SK-N-SH (cell line): ENCODE measurements around the gene CRYBB3. TPM values are rescaled to one million over a fixed set of nuclear protein-coding genes. Genes with fewer than 3 reads are reported as not detected.
"Not testable (repeated sequence)": the region's sequence is repeated elsewhere in the genome, so short reads cannot be mapped to it uniquely, and the experiment has no call there.

Experiments
- CTCF ChIA-PET: fragments of 300-600, 350-600 bp; formaldehyde crosslinking; extraction: SDS; loops from one replicate; lab custom pipeline; 2021; lab: Yijun Ruan, JAX
- POLR2A ChIA-PET: fragments of 350-600 bp; sonication (Branson Sonifier 250); formaldehyde crosslinking; extraction: SDS; loops from one replicate; lab custom pipeline; 2020; ENCODE audit warnings: antibody characterized with exemption, inconsistent platforms; lab: Yijun Ruan, JAX
- DNase-seq: peaks from one replicate; pipeline ENCODE4 v3.0.0; 2012
- H2AFZ ChIP-seq: fragments of 200-600 bp; sonication (generic); 2 replicates; pipeline ENCODE4 v1.8.1; 2016; ENCODE audit warnings: antibody characterized with exemption, mild to moderate bottlenecking, low read depth
- H3F3A ChIP-seq: fragments of 200-600 bp; sonication (generic); replicated peaks from 2 replicates; pipeline ENCODE3; 2016; ENCODE audit warnings: antibody characterized with exemption, mild to moderate bottlenecking; ENCODE audit not compliant: insufficient read depth
- H3K27ac ChIP-seq, 2 experiments: fragments of 200-500 bp in 1 of 2; fragments of 200-600 bp in 1 of 2; sonication (Bioruptor generic) in 1 of 2; sonication (generic), shearing (Covaris generic) in 1 of 2; 2 replicates each; pipeline versions ENCODE4 v1.5.1 to v1.6.1; 2014 to 2016; ENCODE audit warnings: low read depth in 2 of 2, inconsistent platforms in 1 of 2, low read length in 1 of 2, mild to moderate bottlenecking in 1 of 2, mixed read lengths in 1 of 2
- H3K27me3 ChIP-seq: fragments of 200-600 bp; sonication (generic), shearing (Covaris generic); 2 replicates; pipeline ENCODE4 v1.6.1; 2016; ENCODE audit warnings: mixed run types; ENCODE audit not compliant: insufficient read depth
- H3K36me3 ChIP-seq, 2 experiments: fragments of 200-500 bp in 1 of 2; fragments of 200-600 bp in 1 of 2; sonication (Bioruptor generic) in 1 of 2; sonication (generic) in 1 of 2; replicated peaks in 1 of 2; 2 replicates each; pipeline versions ENCODE3 to v1.5.1; 2014 to 2016; ENCODE audit warnings: low read length in 1 of 2, mild to moderate bottlenecking in 1 of 2; ENCODE audit not compliant: insufficient read depth in 2 of 2, control insufficient read depth in 1 of 2
- H3K4me1 ChIP-seq, 2 experiments: fragments of 200-500 bp in 1 of 2; fragments of 200-600 bp in 1 of 2; sonication (Bioruptor generic) in 1 of 2; sonication (generic), shearing (Covaris generic) in 1 of 2; 2 replicates each; pipeline versions ENCODE4 v1.5.1 to v1.6.1; 2014 to 2016; ENCODE audit warnings: low read depth in 1 of 2, low read length in 1 of 2, mixed run types in 1 of 2; ENCODE audit not compliant: insufficient read depth in 2 of 2, control insufficient read depth in 1 of 2
- H3K4me2 ChIP-seq: fragments of 200-600 bp; sonication (generic), shearing (Covaris generic); 2 replicates; pipeline ENCODE4 v1.6.1; 2017; ENCODE audit warnings: mixed run types
- H3K4me3 ChIP-seq, 2 experiments: fragments of 200-500 bp in 1 of 2; fragments of 200-600 bp in 1 of 2; sonication (Bioruptor generic) in 1 of 2; sonication (generic), shearing (Covaris generic) in 1 of 2; 2 replicates each; pipeline versions ENCODE4 v1.5.1 to v1.8.1; 2014 to 2016; ENCODE audit warnings: low read depth in 2 of 2, inconsistent platforms in 1 of 2, low read length in 1 of 2, mild to moderate bottlenecking in 1 of 2, mixed read lengths in 1 of 2, moderate library complexity in 1 of 2
- H3K79me2 ChIP-seq: fragments of 200-600 bp; sonication (generic); 2 replicates; pipeline ENCODE4 v1.8.1; 2017; ENCODE audit warnings: mild to moderate bottlenecking; ENCODE audit not compliant: insufficient read depth
- H3K9ac ChIP-seq: fragments of 200-600 bp; sonication (generic); 2 replicates; pipeline ENCODE4 v1.6.1; 2017; ENCODE audit warnings: mixed run types
- H3K9me2 ChIP-seq: fragments of 200-600 bp; sonication (generic); 2 replicates; pipeline ENCODE4 v1.6.1; 2017; ENCODE audit warnings: mixed run types
- H3K9me3 ChIP-seq: fragments of 200-600 bp; sonication (generic); 2 replicates; pipeline ENCODE4 v1.6.1; 2017; ENCODE audit warnings: mixed run types, mild to moderate bottlenecking, moderate library complexity
- H4K20me1 ChIP-seq: fragments of 200-600 bp; sonication (generic); 2 replicates; pipeline ENCODE4 v1.6.1; 2017; ENCODE audit warnings: mild to moderate bottlenecking, mixed run types; ENCODE audit not compliant: insufficient read depth
- WGBS: methylation state at CpG from one replicate; pipeline ENCODE4 v1.1.6; 2017; ENCODE audit warnings: low lambda C conversion rate; 5-methylcytosine and 5-hydroxymethylcytosine counted together
- polyA plus RNA-seq, 3 experiments: library from polyadenylated mRNA; depleted of rRNA; stranded (reverse); fragments of >200 nt; gene quantifications; 2 replicates each; pipeline ENCODE4 v1.2.3, GENCODE V29; 2012
- small RNA-seq, 7 experiments: library from RNA; depleted of rRNA; stranded (forward); fragments of <200 nt; gene quantifications; one replicate each; pipeline ENCODE3, GENCODE V24; 2012

The CRYBB3 gene
- polyA plus RNA-seq, 1 of the 3 experiments (the other 2 are of a cell fraction) = 0.35 TPM

- POLR2A ChIA-PET = not testable (repeated sequence)
Measured at GRCh38 chr22:25255169-25255568, 55.5 kb downstream of the CRYBB3 start.

More at GRCh38 chr22:25255169-25255568, 55.5 kb downstream of the CRYBB3 start:
- H3K36me3 ChIP-seq, H4K20me1 ChIP-seq, H3K9me3 ChIP-seq, H3K9me2 ChIP-seq, H3K79me2 ChIP-seq, H3K27me3 ChIP-seq, H2AFZ ChIP-seq, CTCF ChIA-PET, H3K4me1 ChIP-seq, H3F3A ChIP-seq, DNase-seq, H3K9ac ChIP-seq, H3K27ac ChIP-seq, H3K4me2 ChIP-seq, H3K4me3 ChIP-seq: not testable (repeated sequence)
- 11% methylated on average over 1 of the region's 1 CpG for WGBS

Small RNA genes within 50 kb of the gene (small RNA-seq; reads per million reads assigned to genes)
- 0 reads per million in 7 experiments for gene Z99916.2

Other genes with a start within 250 kb of the CRYBB3 start
- 7.0 and 7.4 TPM in 2 replicates for gene KIAA1671, start 247.1 kb upstream of the CRYBB3 start, polyA plus RNA-seq (2012; rRNA removed)
- 0.69 and 0.70 TPM in 2 replicates for gene CRYBB2, start 19.8 kb downstream of the CRYBB3 start, polyA plus RNA-seq (2012; rRNA removed)